NCI-H1694 (cell line): ENCODE results near the gene CXCR3.
"Not testable (repeated sequence)": the region's sequence is repeated elsewhere in the genome, so short reads cannot be mapped to it uniquely, and the experiment has no call there.

Experiments used
- DNase-seq: peaks from one replicate; lab custom pipeline; 2025; lab: John Stamatoyannopoulos, UW

Gene CXCR3

DNA sequence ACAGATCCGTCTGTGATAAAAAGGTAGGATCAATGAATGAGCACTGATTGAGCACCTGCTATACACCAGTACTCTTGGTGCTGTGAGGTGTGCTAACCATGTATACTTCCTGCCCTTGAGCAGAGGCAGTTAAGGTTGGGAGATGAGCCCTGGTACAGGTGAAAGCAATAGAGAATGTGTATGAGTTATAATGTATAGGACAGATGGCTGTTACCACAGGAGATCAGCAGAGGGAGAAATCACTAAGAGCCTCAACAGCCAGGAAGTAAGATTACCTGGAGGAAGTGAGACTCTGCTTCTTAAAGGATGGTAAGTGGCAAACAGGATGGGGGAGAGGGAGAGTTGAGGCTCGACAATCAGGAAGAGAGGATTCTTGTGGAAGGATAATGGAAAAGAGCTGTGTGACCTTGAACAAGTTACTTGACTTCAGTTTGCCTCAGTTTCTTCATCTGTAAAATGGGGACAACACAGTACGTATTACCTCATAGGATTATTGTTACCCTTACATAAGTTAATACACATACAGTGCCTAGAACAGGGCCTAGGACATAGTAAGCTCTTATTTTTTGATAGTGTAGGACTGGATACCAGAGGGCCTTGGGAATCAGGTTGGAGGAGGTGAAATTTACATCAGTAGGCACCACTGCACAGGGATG, 9.1 kb downstream of the CXCR3 start:
- DNase-seq = no peak

DNA sequence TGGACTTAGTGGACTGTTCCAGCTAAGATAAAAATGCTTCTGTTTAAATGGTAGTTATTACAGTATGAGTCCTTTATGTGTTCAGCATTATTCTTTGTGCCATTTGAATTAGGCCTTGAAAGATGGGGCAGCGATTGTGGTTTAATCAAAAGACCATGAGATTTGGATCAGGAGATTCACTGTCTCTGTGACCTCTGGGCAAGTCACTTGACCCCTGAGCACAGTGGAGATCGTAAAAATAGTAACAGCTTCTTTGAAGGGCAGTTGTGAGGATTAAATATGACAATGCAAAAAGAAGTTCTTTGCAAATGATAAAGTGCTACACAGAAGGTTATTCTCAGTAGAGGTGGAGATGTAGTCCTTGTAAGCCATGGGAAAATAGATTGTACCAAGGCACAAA, 10.8 kb downstream of the CXCR3 start:
- DNase-seq = no peak

DNA sequence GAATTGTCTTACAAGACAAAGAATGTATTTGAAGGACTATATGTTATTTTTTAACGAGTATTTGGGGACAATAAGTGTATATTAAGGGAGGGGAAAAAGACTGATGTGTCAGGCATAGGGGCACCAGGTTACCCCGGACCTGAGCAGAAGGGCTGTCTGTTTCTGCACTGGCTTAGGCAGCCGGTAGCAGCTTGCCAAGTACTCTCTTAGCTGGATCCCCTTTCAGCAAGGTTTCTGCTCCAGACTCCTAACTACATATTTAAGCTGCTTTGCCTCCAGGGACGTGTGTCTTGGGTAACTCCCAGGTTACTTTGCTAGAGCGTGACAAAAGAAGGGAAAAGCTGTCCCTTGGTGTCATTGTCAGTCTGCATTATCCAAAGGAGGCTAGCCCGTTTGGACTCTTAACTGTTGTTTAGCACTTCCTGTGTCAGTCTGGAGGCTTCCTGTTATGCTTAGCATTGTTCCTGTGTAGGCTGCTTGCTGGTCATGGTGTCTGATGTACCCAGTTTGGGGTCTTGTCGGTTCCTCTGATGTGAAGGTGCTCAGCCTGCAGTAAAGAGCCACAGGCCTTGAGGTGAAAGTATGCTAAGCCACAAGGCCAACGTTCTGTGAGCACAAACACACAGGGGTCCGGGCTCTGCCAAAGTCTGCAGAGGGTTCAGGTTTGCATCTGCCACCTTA, 11.6 kb downstream of the CXCR3 start:
- DNase-seq = no peak

DNA sequence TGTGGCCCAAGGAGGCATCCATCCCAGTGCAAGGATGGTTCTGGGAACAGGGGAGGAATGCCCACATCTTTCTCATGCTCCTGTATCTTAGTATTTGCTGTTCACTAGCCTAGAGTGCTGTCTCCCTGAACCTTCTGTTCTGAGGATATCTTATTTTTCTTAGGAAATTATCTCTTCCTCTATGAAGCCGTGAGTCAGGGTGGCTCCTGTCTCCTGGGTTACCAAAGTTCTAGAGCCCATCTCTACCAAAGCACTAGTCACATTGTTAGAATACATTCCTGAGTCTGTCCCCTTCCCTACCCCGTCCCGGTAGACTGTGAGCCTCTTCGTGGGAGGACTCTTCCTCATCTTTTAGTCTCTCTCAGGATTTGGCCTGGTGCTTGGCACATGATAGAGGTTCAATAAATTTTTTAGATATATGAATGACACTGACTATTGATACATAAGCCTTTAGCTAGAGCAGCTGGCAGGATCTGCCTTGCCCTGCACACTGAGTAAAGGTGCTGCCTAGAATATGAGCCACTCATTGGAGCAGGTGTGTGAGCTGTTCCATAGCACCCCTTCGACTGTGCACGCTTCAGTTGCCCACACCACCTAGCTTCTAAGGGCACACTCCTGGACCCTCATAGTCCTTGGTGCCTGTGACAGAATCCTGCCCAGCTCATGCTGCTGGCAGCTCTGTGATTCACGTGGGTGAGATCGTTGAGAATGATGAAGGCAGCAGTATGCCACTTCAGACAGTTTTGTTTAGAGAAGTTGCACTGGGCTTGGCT, 13.3 kb downstream of the CXCR3 start:
- no peak for DNase-seq

GRCh38 chrX:71604141-71604540, 14.2 kb downstream of the CXCR3 start:
- no peak for DNase-seq

DNA sequence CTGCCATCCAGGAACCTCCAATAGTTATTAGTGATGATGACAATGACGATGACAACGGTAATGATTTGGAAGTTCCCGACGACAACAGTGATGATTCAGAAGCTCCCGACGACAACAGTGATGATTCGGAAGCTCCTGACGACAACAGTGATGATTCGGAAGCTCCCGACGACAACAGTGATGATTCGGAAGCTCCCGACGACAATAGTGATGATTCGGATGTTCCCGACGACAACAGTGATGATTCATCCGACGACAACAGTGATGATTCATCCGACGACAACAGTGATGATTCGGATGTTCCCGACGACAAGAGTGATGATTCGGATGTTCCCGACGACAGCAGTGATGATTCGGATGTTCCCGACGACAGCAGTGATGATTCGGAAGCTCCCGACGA, 14.7 kb downstream of the CXCR3 start:
- no peak for DNase-seq

DNA sequence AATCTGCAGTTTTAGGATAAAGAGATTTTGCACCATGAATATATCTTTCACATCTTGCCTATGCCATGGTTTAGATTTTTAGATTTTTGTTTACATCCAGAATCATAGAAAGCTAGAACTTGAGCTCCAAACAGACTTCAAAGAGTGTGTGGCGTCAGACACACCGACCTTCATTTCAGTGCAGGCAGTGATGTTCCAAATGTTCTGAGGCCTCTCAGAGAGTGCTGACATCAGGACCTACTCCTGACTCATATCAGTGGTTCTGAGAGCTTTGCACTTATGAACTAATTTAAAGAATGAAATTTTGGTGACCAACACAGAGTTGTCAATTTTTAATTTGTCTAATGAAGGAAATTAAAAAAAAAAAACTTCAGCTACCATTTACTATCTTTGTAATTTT, 18.3 kb downstream of the CXCR3 start:
- no peak for DNase-seq

- not testable (repeated sequence) for DNase-seq
Measured at GRCh38 chrX:71593210-71593609, 25.1 kb downstream of the CXCR3 start.

DNA sequence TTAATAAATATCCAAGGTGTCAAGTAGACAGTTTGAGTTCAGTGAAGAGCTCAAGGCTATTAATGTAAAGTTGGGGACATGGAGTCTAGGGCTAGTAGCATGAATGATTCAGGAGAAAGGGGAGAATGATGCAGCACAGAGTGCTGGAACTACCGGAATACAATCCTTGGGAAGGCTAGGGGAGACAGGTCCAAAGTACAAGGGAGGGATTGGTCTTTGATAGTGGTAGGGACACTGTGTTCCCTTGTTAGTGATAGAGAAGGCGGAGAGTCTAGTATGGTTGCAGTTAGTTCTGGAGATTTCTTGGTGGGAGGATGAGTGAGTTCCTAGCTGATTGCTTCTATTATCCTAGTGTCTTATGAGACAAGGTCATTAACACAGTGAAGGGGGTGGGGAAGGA, 31.4 kb downstream of the CXCR3 start:
- DNase-seq = no peak

DNA sequence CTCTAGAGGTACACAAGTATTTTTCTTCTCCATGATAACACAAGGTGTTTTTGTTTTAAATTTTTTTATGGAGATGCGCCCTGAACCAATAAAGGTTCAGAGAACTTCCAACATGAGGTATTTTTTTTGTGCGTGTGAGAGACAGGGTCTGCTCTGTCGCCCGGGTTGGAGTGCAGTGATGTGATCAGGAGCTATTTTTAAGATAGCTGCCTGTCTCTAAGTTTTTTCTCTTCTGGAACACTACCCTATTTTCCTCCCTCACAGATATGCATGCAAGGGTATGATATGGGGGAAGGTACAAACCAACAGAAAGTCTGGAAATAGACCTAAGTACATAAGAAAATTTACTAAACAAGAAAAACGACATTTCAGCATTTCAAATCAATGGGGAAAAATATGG, 37.1 kb downstream of the CXCR3 start:
- DNase-seq = no peak

GRCh38 chrX:71579990-71580380, 38.3 kb downstream of the CXCR3 start:
- DNase-seq = no peak

DNA sequence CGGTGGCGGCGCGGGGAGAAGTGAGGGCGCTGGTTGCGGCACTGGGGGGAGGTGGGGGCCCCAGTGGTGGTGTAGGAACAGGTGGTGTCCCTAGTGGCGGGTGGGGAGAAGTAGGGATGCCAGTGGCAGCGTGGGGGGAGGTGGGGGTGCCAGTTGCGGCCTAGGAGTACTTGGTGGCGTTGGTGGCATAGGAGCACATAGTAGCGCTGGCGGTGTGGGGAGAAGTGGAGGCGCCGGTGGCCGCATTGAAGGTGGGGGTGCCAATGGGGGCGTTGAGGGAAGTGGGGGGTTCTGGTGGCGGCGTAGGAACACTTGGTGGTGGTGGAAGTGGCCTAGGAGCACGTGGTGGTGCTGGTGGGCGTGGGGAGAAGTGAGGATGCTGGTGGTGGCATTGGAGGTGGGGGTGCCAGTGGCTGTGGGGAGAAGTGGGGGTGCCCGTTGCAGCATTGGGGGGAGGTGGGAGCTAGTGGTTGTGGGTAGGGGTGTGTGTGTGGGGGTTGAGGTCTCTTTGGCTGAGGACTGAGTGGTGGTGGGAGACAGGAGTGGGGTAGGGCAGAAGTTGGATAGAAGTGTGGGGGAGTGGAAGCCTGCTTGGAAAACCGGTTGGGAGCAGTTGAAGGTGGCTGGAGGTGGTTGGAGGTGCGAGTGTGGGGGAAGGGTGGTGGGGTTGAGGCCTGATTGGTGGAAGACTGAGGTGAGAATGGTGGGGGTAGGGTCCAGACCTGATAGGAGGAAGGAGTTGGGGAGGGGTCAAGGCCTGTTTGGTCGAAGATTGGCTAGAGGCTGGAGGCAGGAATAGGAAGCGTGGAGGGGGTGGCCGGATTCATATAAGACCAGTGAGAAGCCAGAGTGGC, 38.9 kb downstream of the CXCR3 start:
- DNase-seq = no peak

GRCh38 chrX:71578253-71579135, 39.8 kb downstream of the CXCR3 start, which contains the start of gene GCNA:
Gene GCNA, plus strand, starts transcription at chrX:71578437. Its CDS starts 2,385 bp downstream, at chrX:71580822.
- no peak for DNase-seq

DNA sequence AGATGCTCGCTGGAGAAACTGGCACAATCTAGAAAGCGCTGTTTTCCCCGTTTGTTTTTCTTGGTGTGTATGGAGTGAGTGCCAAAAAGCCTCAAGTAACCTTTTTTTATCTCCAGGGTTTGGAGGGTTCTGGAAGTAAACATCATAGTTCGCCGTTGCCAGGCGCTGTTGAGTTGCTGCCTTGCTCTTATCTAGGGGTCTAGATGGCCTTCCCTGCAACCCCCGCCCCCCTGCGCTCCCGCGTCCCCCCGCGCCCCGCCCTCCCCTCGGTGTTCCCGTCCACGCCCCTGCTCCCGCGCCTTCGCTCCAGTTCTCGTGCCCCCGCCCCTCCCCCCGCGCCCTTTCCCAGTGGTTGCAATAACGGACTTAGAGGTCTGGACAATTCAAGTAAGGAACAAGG, 40.6 kb downstream of the CXCR3 start:
- no peak for DNase-seq

DNA sequence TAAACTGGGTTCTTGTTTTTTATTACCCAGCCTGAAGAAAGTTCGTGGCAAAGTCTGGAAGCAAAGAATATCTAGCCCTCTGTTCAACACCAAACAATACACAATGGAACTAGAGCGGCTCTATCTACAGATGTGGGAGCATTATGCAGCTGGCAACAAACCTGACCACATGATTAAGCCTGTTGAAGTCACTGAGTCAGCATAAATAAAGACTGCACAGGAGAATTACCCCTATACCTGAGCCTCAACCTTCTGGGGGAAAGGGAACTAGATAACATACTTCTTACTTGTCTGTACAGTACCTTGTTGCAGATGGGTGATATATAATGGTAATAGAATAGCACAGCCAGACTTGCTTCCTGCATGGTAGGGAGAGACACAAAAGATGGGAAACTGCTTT, 44.7 kb downstream of the CXCR3 start:
- no peak for DNase-seq

- DNase-seq = not testable (repeated sequence)
Measured at GRCh38 chrX:71571390-71571789, 46.9 kb downstream of the CXCR3 start.
